Transverse colon (tissue), 4 donors: ENCODE measurements around the gene DLG2. TPM values are rescaled to one million over a fixed set of nuclear protein-coding genes. Genes with fewer than 3 reads are reported as not detected.

Experiments used
- DNase-seq: peaks from one replicate; pipeline ENCODE4 v3.0.0-alpha.2; 2019
- H3K27ac ChIP-seq, 4 donors: fragments of 200-600 bp; sonication (generic); 2 replicates each; pipeline ENCODE4 v1.5.1; 2016 to 2018; ENCODE audit warnings: inconsistent platforms in 4 of 4
- H3K27me3 ChIP-seq: fragments of 200-600 bp; sonication (generic); 2 replicates; pipeline ENCODE4 v1.5.1; 2017; ENCODE audit warnings: inconsistent platforms
- H3K36me3 ChIP-seq, 4 donors: fragments of 200-600 bp; sonication (generic); 2 replicates each; pipeline ENCODE4 v1.5.1; 2017 to 2019; ENCODE audit warnings: inconsistent platforms in 4 of 4
- H3K4me1 ChIP-seq, 4 donors: fragments of 200-600 bp; sonication (generic); 2 replicates each; pipeline ENCODE4 v1.5.1; 2017 to 2020; ENCODE audit warnings: inconsistent platforms in 4 of 4
- H3K4me3 ChIP-seq, 4 donors: fragments of 200-600 bp; sonication (generic); 1 replicate in 1 of 4; 2 replicates in 3 of 4; pipeline versions ENCODE4 v1.5.1 to v1.6.1; 2017 to 2019; ENCODE audit warnings: inconsistent platforms in 4 of 4
- H3K9me3 ChIP-seq, 2 donors: fragments of 200-600 bp; sonication (generic); 2 replicates each; pipeline ENCODE4 v1.5.1; 2017 to 2019; ENCODE audit warnings: inconsistent platforms in 2 of 2
- EP300 ChIP-seq: sonication (generic); formaldehyde crosslinking; IDR thresholded peaks from one replicate; pipeline ENCODE4 v1.6.1; 2017; ENCODE audit warnings: antibody characterized with exemption, low read depth
- POLR2A ChIP-seq: fragments of 450-650 bp; IDR thresholded peaks from one replicate; pipeline ENCODE4 v1.6.1; 2016; ENCODE audit warnings: antibody characterized with exemption, mild to moderate bottlenecking, moderate library complexity
- POLR2AphosphoS5 ChIP-seq, 3 donors: sonication (generic); formaldehyde crosslinking; IDR thresholded peaks; one replicate each; pipeline ENCODE4 v1.6.1; 2016; ENCODE audit warnings: antibody characterized with exemption in 3 of 3
- WGBS, 2 donors: methylation state at CpG; one replicate each; pipeline ENCODE4 v1.1.5; 2018; ENCODE audit warnings: low coverage in 1 of 2; 5-methylcytosine and 5-hydroxymethylcytosine counted together
- in situ Hi-C, 4 donors: fragments of 200-750 bp; cut with MboI; loops; one replicate each; pipeline versions ENCODE4 v1.15.0 to v1.15.1; 2017; ENCODE audit warnings: low sequenced_read_pairs in 3 of 4, low pct_ligation_motif_present in 1 of 4, low pct_unique_long_range_greater_than_20kb in 1 of 4
- intact Hi-C: fragments of 100-400 bp; cut with DNase I; formaldehyde crosslinking; loops from one replicate; pipeline ENCODE4 v1.15.1; 2023; ENCODE audit warnings: low total_unique reads
- total RNA-seq, 4 donors: library from RNA; depleted of rRNA; stranded (reverse); fragments of >200 nt; gene quantifications; one replicate each; pipeline ENCODE4 v1.1.0, GENCODE V29; 2016
- TF ChIP-seq, protein P1 (sequence below), 5 experiments: fragments of 200-600 bp in 3 of 5; fragments of 450-650 bp in 2 of 5; sonication (generic) in 3 of 5; IDR thresholded peaks; 1 replicate in 2 of 5; 2 replicates in 3 of 5; pipeline ENCODE4 v1.5.1; 2016 to 2017; ENCODE audit warnings: antibody characterized with exemption in 5 of 5, inconsistent platforms in 3 of 5, mild to moderate bottlenecking in 2 of 5, moderate library complexity in 1 of 5

Gene DLG2
- total RNA-seq, 4 donors from 2014 or later, result 1.9 to 28.3 (median 3.7) TPM

DNA sequence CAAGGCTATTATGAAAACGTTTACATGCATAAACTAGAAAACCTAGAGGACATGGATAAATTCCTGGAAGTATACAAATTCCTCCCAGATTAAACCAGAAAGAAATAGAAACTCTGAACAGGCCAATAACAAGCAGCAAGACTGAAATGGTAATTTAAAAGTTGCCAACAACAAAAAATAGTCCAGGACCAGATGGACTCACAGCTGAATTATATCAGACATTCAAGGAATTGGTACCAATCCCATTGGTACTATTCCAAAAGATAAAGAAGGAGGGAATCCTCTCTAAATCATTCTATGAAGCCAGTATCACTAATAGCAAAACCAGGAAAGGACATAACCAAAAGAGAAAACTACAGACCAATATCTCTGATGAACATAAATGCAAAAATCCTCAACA, 236.0 kb downstream of the DLG2 start:
- Histone ChIP-seq H3K36me3 (no peaks in the 10 kb centered on the region), H3K27me3 (no peaks in the 10 kb centered on the region), H3K4me1 (no peaks in the 10 kb centered on the region), H3K9me3 (peaks cover 0 to 4% of the 10 kb centered on the region in 2 donors), H3K4me3 (no peak overlapping the region), H3K27ac (no peak overlapping the region)
- TF ChIP-seq, protein P1, sequence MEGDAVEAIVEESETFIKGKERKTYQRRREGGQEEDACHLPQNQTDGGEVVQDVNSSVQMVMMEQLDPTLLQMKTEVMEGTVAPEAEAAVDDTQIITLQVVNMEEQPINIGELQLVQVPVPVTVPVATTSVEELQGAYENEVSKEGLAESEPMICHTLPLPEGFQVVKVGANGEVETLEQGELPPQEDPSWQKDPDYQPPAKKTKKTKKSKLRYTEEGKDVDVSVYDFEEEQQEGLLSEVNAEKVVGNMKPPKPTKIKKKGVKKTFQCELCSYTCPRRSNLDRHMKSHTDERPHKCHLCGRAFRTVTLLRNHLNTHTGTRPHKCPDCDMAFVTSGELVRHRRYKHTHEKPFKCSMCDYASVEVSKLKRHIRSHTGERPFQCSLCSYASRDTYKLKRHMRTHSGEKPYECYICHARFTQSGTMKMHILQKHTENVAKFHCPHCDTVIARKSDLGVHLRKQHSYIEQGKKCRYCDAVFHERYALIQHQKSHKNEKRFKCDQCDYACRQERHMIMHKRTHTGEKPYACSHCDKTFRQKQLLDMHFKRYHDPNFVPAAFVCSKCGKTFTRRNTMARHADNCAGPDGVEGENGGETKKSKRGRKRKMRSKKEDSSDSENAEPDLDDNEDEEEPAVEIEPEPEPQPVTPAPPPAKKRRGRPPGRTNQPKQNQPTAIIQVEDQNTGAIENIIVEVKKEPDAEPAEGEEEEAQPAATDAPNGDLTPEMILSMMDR (IDR thresholded peaks at IDR 0.05), result no peak
- TF ChIP-seq POLR2AphosphoS5 (IDR thresholded peaks at IDR 0.05) (no peak), EP300 (no peak), POLR2A (no peak)
- intact Hi-C loops, result no loop called here
- WGBS, 2 donors, result 60 to 83% methylated on average over 1 of the region's 1 CpG
- DNase-seq, result no peak
- in situ Hi-C loops, result no loop called here

DNA sequence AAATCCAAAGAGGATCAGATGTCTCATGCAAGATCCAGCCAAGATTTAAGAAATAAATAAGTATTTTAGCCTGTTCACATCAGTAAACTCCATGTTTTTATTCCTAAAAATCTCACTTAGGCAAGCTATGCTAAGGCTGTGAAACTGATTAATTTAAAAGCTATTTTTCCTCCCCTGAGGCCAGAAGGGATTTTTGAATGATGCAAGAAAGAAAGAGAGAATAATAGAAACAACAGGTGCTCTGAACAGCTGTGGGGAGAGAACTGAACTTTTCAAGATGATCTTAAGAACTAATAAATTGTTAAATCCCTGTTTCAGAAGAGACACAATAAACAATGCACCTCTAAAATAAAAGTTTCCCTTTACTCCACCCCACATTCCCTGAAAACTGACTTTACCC, 241.6 kb downstream of the DLG2 start:
- Histone ChIP-seq H3K4me3 (no peak overlapping the region), H3K27me3 (no peaks in the 10 kb centered on the region), H3K36me3 (no peaks in the 10 kb centered on the region), H3K4me1 (no peaks in the 10 kb centered on the region), H3K9me3 (no peaks in the 10 kb centered on the region), H3K27ac (no peak overlapping the region)
- TF ChIP-seq POLR2A (no peak), POLR2AphosphoS5 (IDR thresholded peaks at IDR 0.05) (no peak), EP300 (no peak)
- TF ChIP-seq, protein P1 (IDR thresholded peaks at IDR 0.05), result no peak
- no peak for DNase-seq
- in situ Hi-C loops, result no loop called here
- intact Hi-C loops, result no loop called here

DNA sequence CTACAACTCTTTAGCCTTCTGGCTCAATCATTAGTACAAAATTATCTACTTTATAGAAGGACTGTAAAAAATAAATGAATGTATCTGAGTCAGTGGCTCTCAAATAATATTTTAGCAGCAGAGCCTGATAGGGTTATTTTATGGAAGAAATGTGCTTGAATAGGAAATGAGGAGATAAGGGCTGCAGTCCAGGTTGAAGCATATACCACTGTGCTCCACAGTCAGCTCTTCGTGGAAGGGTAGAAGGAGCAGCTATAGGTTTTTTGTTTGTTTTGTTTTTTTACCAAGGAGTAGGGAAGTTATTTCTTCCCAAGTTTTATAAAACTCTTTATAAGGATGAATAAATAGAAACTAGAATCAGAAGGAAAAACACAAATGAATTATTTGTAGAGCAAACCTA, 242.0 kb downstream of the DLG2 start:
- Histone ChIP-seq H3K27ac (no peak overlapping the region), H3K4me1 (no peaks in the 10 kb centered on the region), H3K27me3 (no peaks in the 10 kb centered on the region), H3K9me3 (no peaks in the 10 kb centered on the region), H3K4me3 (no peak overlapping the region), H3K36me3 (no peaks in the 10 kb centered on the region)
- DNase-seq, result no peak
- in situ Hi-C loops (no loop called here), intact Hi-C loops (no loop called here)
- no peak for TF ChIP-seq POLR2A
- 30 to 51% methylated on average over 1 of the region's 1 CpG for WGBS, 2 donors

DNA sequence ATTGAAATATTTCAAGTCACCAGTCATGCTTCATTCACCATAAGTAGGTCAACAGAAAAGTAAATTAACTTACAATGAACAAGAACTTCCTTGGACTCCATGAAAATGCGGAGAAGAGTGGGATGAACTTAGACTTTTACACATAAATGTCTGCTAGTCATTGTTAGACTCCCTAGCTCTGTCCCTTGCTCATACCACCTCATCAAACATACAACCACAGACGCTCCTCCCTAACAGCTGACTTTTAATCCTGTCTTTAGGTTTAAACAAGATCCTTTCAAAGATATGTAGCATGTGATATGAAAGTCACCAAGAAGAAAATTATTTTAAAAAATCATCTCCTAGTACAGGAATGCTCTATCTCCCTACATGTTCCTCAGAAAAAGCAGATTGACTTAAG, 248.1 kb downstream of the DLG2 start:
- no peaks in the 10 kb centered on the region for H3K9me3 ChIP-seq
- no peak overlapping the region for H3K4me3 ChIP-seq
- 83 to 89% methylated on average over 2 of the region's 2 CpGs for WGBS, 2 donors
- H3K27ac ChIP-seq, result no peak overlapping the region
- TF ChIP-seq POLR2AphosphoS5 (IDR thresholded peaks at IDR 0.05) (no peak), EP300 (no peak), POLR2A (no peak)
- TF ChIP-seq, protein P1 (IDR thresholded peaks at IDR 0.05), result no peak
- no peaks in the 10 kb centered on the region for H3K4me1 ChIP-seq
- in situ Hi-C loops, result no loop called here
- no peaks in the 10 kb centered on the region for H3K27me3 ChIP-seq
- intact Hi-C loops, result no loop called here
- H3K36me3 ChIP-seq, result no peaks in the 10 kb centered on the region
- no peak for DNase-seq

DNA sequence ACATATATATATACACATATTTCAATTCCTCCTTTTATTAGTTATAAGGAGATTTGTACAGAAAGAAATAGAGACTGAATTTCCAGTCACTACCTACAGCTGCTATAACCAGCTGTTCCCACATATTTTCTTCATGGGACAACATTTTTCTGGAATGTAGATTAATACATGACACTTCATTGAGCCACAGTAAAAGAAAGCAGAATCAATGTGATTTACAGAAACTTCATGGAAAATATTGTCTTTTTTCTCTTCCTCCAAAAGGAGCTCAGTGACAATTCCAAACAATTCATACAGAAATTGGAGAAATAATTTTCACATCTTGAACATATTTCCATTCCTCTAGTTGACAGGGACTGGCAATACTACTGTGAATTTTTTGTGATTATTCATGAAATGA, 249.2 kb downstream of the DLG2 start:
- DNase-seq, result no peak
- in situ Hi-C loops, result no loop called here
- intact Hi-C loops, result no loop called here
- Histone ChIP-seq H3K36me3 (no peaks in the 10 kb centered on the region), H3K9me3 (no peaks in the 10 kb centered on the region), H3K4me1 (no peaks in the 10 kb centered on the region), H3K4me3 (no peak overlapping the region), H3K27ac (no peak overlapping the region), H3K27me3 (no peaks in the 10 kb centered on the region)
- TF ChIP-seq EP300 (no peak), POLR2AphosphoS5 (IDR thresholded peaks at IDR 0.05) (no peak), POLR2A (no peak)
- TF ChIP-seq, protein P1 (IDR thresholded peaks at IDR 0.05), result no peak
